Endodermal cell (in vitro differentiated cells): ENCODE data around the gene FAM228B. TPM values are rescaled to one million over a fixed set of nuclear protein-coding genes. Genes with fewer than 3 reads are reported as not detected.

Experiments used
- DNase-seq: peaks from one replicate; pipeline ENCODE4 v3.0.0-alpha.2; 2017
- H3K27ac ChIP-seq: 2 replicates; pipeline ENCODE4 v1.5.1; 2013; ENCODE audit warnings: mild to moderate bottlenecking, low read depth, low read length, moderate library complexity
- H3K27me3 ChIP-seq: 2 replicates; pipeline ENCODE4 v1.6.1; 2013; ENCODE audit warnings: mild to moderate bottlenecking, low read length, moderate library complexity; ENCODE audit not compliant: insufficient read depth, control insufficient read depth, poor library complexity, severe bottlenecking
- H3K36me3 ChIP-seq: 2 replicates; pipeline ENCODE4 v1.7.0; 2013; ENCODE audit warnings: mild to moderate bottlenecking, low read length, moderate library complexity; ENCODE audit not compliant: control insufficient read depth, insufficient read depth
- H3K4me1 ChIP-seq: one replicate; pipeline ENCODE4 v1.7.0; 2013; ENCODE audit warnings: low read length; ENCODE audit not compliant: control insufficient read depth, insufficient read depth
- H3K4me3 ChIP-seq: 2 replicates; pipeline ENCODE4 v1.5.1; 2013; ENCODE audit warnings: mild to moderate bottlenecking, low read length, moderate library complexity
- H3K9ac ChIP-seq: 2 replicates; pipeline ENCODE4 v1.6.1; 2013; ENCODE audit warnings: mild to moderate bottlenecking, low read length, moderate library complexity; ENCODE audit not compliant: poor library complexity, severe bottlenecking; ENCODE audit errors: extremely low read depth
- H3K9me3 ChIP-seq: 2 replicates; pipeline ENCODE4 v1.6.1; 2013; ENCODE audit warnings: mild to moderate bottlenecking, low read length, moderate library complexity; ENCODE audit not compliant: control insufficient read depth
- H3K27ac Mint-ChIP-seq: 2 replicates; pipeline ENCODE4 v1.8.0; 2020; ENCODE audit warnings: mixed read lengths
- H3K27me3 Mint-ChIP-seq: 2 replicates; pipeline ENCODE4 v1.8.0; 2021; ENCODE audit warnings: mild to moderate bottlenecking, mixed read lengths; ENCODE audit not compliant: insufficient read depth
- H3K36me3 Mint-ChIP-seq: 2 replicates; pipeline ENCODE4 v1.8.0; 2020; ENCODE audit warnings: low read depth, mixed read lengths
- H3K4me1 Mint-ChIP-seq: 2 replicates; pipeline ENCODE4 v1.8.0; 2020; ENCODE audit warnings: mixed read lengths
- H3K4me3 Mint-ChIP-seq: 2 replicates; pipeline ENCODE4 v1.8.0; 2020; ENCODE audit warnings: mild to moderate bottlenecking, moderate library complexity, mixed read lengths
- H3K9me3 Mint-ChIP-seq: 2 replicates; pipeline ENCODE4 v1.8.0; 2020; ENCODE audit warnings: mild to moderate bottlenecking, mixed read lengths
- CTCF ChIP-seq: fragments of 200-600 bp; sonication (generic); conservative IDR thresholded peaks from 2 replicates; pipeline ENCODE4 v1.5.0; 2021; ENCODE audit warnings: antibody characterized with exemption, mild to moderate bottlenecking
- WGBS, 2 experiments: methylation state at CpG; one replicate each; pipeline versions ENCODE4 v1.1.5 to v1.1.7; 2013; ENCODE audit warnings: missing lambda C conversion rate in 2 of 2, mixed read lengths in 1 of 2; ENCODE audit not compliant: insufficient coverage in 1 of 2, insufficient read length in 1 of 2; 5-methylcytosine and 5-hydroxymethylcytosine counted together
- total RNA-seq, 2 donors: library from RNA; stranded (reverse); fragmentation: NEBNext Ultra II Directional in 1 of 2; extraction: Animal tissue kit (Norgen Biotek cat#: 25700) in 1 of 2; gene quantifications; 2 replicates in 1 of 2; 3 replicates in 1 of 2; pipeline ENCODE4 v1.2.1, GENCODE V29; 2021

The FAM228B gene
- total RNA-seq, 2 donors from 2014 or later, result 13.2 to 14.6 TPM

- Mint-ChIP-seq H3K4me1 (peaks cover 4% of the 10 kb centered on the region), H3K27me3 (peaks cover 4% of the 10 kb centered on the region), H3K36me3 (no peaks in the 10 kb centered on the region), H3K4me3 (no peak overlapping the region), H3K27ac (no peak overlapping the region), H3K9me3 (peaks cover 19% of the 10 kb centered on the region)
- no peaks in the 10 kb centered on the region for H3K4me1 ChIP-seq
- no peak for TF ChIP-seq CTCF
- DNase-seq, result no peak
- 86 to 100% methylated on average over 4 of the region's 4 CpGs for WGBS, 2 experiments
- H3K4me3 ChIP-seq, result no peak overlapping the region
- H3K9me3 ChIP-seq, result no peaks in the 10 kb centered on the region
- H3K9ac ChIP-seq, result no peak overlapping the region
- no peak overlapping the region for H3K27ac ChIP-seq
- H3K27me3 ChIP-seq, result no peaks in the 10 kb centered on the region
- H3K36me3 ChIP-seq, result no peaks in the 10 kb centered on the region
Measured at GRCh38 chr2:24104906-24105305, 18.4 kb upstream of the FAM228B start.

GRCh38 chr2:24105816-24106215 is 17.5 kb upstream of the FAM228B start:
- 46% methylated on average over 2 of the region's 2 CpGs; no CpG with 5 or more reads in 1 of the 2 experiments for WGBS, 2 experiments
- H3K9ac ChIP-seq, result no peak overlapping the region

GRCh38 chr2:24106786-24107185 is 16.5 kb upstream of the FAM228B start:
- no peaks in the 10 kb centered on the region for H3K36me3 Mint-ChIP-seq
- peaks cover 4% of the 10 kb centered on the region for H3K4me1 Mint-ChIP-seq
- Histone ChIP-seq H3K4me1 (no peaks in the 10 kb centered on the region), H3K4me3 (no peak overlapping the region), H3K27me3 (no peaks in the 10 kb centered on the region), H3K36me3 (no peaks in the 10 kb centered on the region), H3K9ac (no peak overlapping the region), H3K27ac (no peak overlapping the region), H3K9me3 (no peaks in the 10 kb centered on the region)
- H3K9me3 Mint-ChIP-seq, result peaks cover 17% of the 10 kb centered on the region
- no peak overlapping the region for H3K4me3 Mint-ChIP-seq
- H3K27ac Mint-ChIP-seq, result no peak overlapping the region
- H3K27me3 Mint-ChIP-seq, result peaks cover 4% of the 10 kb centered on the region
- DNase-seq, result no peak
- no peak for TF ChIP-seq CTCF

More at GRCh38 chr2:24105816-24106215, 17.5 kb upstream of the FAM228B start:
- H3K27me3 ChIP-seq, result no peaks in the 10 kb centered on the region
- Mint-ChIP-seq H3K27me3 (peaks cover 4% of the 10 kb centered on the region), H3K36me3 (no peaks in the 10 kb centered on the region), H3K27ac (no peak overlapping the region), H3K9me3 (peaks cover 17% of the 10 kb centered on the region), H3K4me3 (no peak overlapping the region), H3K4me1 (peaks cover 4% of the 10 kb centered on the region)
- H3K36me3 ChIP-seq, result no peaks in the 10 kb centered on the region
- H3K9me3 ChIP-seq, result no peaks in the 10 kb centered on the region
- no peak overlapping the region for H3K4me3 ChIP-seq
- no peak for TF ChIP-seq CTCF
- no peak overlapping the region for H3K27ac ChIP-seq
- H3K4me1 ChIP-seq, result no peaks in the 10 kb centered on the region
- no peak for DNase-seq
